HCT116 (cell line): ENCODE data around the gene RCAN2. TPM values are rescaled to one million over a fixed set of nuclear protein-coding genes. Genes with fewer than 3 reads are reported as not detected.

Experiments
- ATAC-seq: fragments of 200-7000 bp; cut with Tn5 transposase; 2 replicates; pipeline ENCODE4 v1.9.1; 2020; ENCODE audit warnings: mild to moderate bottlenecking, moderate library complexity
- BruUV-seq: library from RNA; stranded (reverse); fragments of 400-500 nt; replicated peaks from 2 replicates; lab custom pipeline; 2021; lab: Mats Ljungman, UMichigan
- CTCF ChIA-PET: fragments of 300-600 bp; sonication (Branson Sonifier 250); formaldehyde crosslinking; loops from one replicate; lab custom pipeline; 2021; ENCODE audit warnings: antibody characterized with exemption; lab: Charles Lee
- POLR2A ChIA-PET: fragments of 300-600, 350-600 bp; sonication (Branson Sonifier 250); formaldehyde crosslinking; loops from one replicate; lab custom pipeline; 2021; ENCODE audit warnings: antibody characterized with exemption; lab: Charles Lee
- RAD21 ChIA-PET, 2 experiments: fragments of 300-600 bp; sonication (Branson Sonifier 250); formaldehyde crosslinking; loops; one replicate each; lab custom pipeline; 2023; ENCODE audit warnings: low total read pairs in 2 of 2; ENCODE audit not compliant: uncharacterized antibody in 2 of 2, unreplicated experiment in 2 of 2, low non-redundant PET in 1 of 2; lab: Charles Lee
- DNase-seq: peaks from one replicate; pipeline ENCODE4 v3.0.0-alpha.2; 2010; ENCODE audit warnings: low read depth, low spot score
- H2AFZ ChIP-seq: fragments of 200-600 bp; shearing (Covaris generic), sonication (generic); 2 replicates; pipeline ENCODE4 v1.6.1; 2017; ENCODE audit warnings: low read depth, mixed run types, mixed read lengths, antibody characterized with exemption, low read length; ENCODE audit not compliant: poor library complexity, severe bottlenecking
- H3K27ac ChIP-seq: 2 replicates; pipeline ENCODE4 v1.5.1; 2012; ENCODE audit warnings: low read depth, low read length
- H3K27me3 ChIP-seq: fragments of 200-600 bp; sonication (generic); 2 replicates; pipeline ENCODE4 v1.6.1; 2016; ENCODE audit warnings: mixed run types, low read length, mixed read lengths; ENCODE audit not compliant: insufficient read depth
- H3K36me3 ChIP-seq, 2 experiments: fragments of 200-500 bp in 1 of 2; fragments of 200-600 bp in 1 of 2; sonication (Bioruptor generic) in 1 of 2; sonication (generic) in 1 of 2; 2 replicates each; pipeline versions ENCODE4 v1.5.1 to v1.6.1; 2014 to 2016; ENCODE audit warnings: low read length in 2 of 2, inconsistent platforms in 1 of 2, mixed read lengths in 1 of 2, mixed run types in 1 of 2; ENCODE audit not compliant: insufficient read depth in 2 of 2, control insufficient read depth in 1 of 2
- H3K4me1 ChIP-seq, 2 experiments: fragments of 200-600 bp in 1 of 2; sonication (generic) in 1 of 2; 2 replicates each; pipeline versions ENCODE4 v1.5.1 to v1.6.1; 2012 to 2017; ENCODE audit warnings: low read length in 2 of 2, inconsistent platforms in 1 of 2, mild to moderate bottlenecking in 1 of 2, mixed read lengths in 1 of 2, mixed run types in 1 of 2, moderate library complexity in 1 of 2; ENCODE audit not compliant: insufficient read depth in 2 of 2, control insufficient read depth in 1 of 2
- H3K4me2 ChIP-seq: fragments of 200-600 bp; sonication (generic); 2 replicates; pipeline ENCODE4 v1.6.1; 2017; ENCODE audit warnings: mixed run types, low read length, mixed read lengths
- H3K4me3 ChIP-seq, 2 experiments: fragments of 200-600 bp in 1 of 2; sonication (generic) in 1 of 2; replicated peaks in 1 of 2; 2 replicates each; pipeline ENCODE4 v1.5.1; 2011 to 2016; ENCODE audit warnings: low read length in 2 of 2, control low read depth in 1 of 2, low read depth in 1 of 2, mild to moderate bottlenecking in 1 of 2, mixed read lengths in 1 of 2, mixed run types in 1 of 2
- H3K79me2 ChIP-seq: fragments of 200-600 bp; sonication (generic); 2 replicates; pipeline ENCODE4 v1.6.1; 2017; ENCODE audit warnings: mild to moderate bottlenecking, mixed run types, low read length, moderate library complexity, mixed read lengths; ENCODE audit not compliant: insufficient read depth
- H3K9ac ChIP-seq: fragments of 200-600 bp; sonication (generic); 2 replicates; pipeline ENCODE4 v1.6.1; 2016; ENCODE audit warnings: low read length, mixed read lengths
- H3K9me2 ChIP-seq: fragments of 200-600 bp; sonication (generic), shearing (Covaris generic); 2 replicates; pipeline ENCODE4 v1.6.1; 2017; ENCODE audit warnings: mixed run types, mild to moderate bottlenecking, moderate library complexity; ENCODE audit not compliant: insufficient read depth
- H3K9me3 ChIP-seq, 2 experiments: fragments of 200-500 bp in 1 of 2; fragments of 200-600 bp in 1 of 2; sonication (Bioruptor generic) in 1 of 2; sonication (generic) in 1 of 2; 2 replicates each; pipeline ENCODE4 v1.6.1; 2014 to 2017; ENCODE audit warnings: low read length in 2 of 2, mixed read lengths in 2 of 2, inconsistent platforms in 1 of 2, low read depth in 1 of 2, mild to moderate bottlenecking in 1 of 2, mixed run types in 1 of 2, moderate library complexity in 1 of 2; ENCODE audit not compliant: control insufficient read depth in 1 of 2, insufficient read depth in 1 of 2
- H4K20me1 ChIP-seq: fragments of 200-600 bp; sonication (generic), shearing (Covaris generic); 2 replicates; pipeline ENCODE4 v1.6.1; 2017; ENCODE audit warnings: mixed run types, mild to moderate bottlenecking, moderate library complexity; ENCODE audit not compliant: insufficient read depth
- EZH2 ChIP-seq: fragments of 200-600 bp; sonication (generic); IDR thresholded peaks from 2 replicates; pipeline ENCODE4 v1.6.1; 2017; ENCODE audit warnings: antibody characterized with exemption, mixed run types
- FOSL1 ChIP-seq: IDR thresholded peaks from 2 replicates; pipeline ENCODE4 v1.6.1; 2012; ENCODE audit warnings: low read depth
- JUND ChIP-seq: IDR thresholded peaks from 2 replicates; pipeline ENCODE4 v1.6.1; 2012
- POLR2AphosphoS5 ChIP-seq: IDR thresholded peaks from 2 replicates; pipeline ENCODE4 v1.6.1; 2011; ENCODE audit warnings: mild to moderate bottlenecking, low read depth, low read length, moderate library complexity
- SIN3A ChIP-seq: IDR thresholded peaks from 2 replicates; pipeline ENCODE4 v1.6.1; 2012; ENCODE audit warnings: low read depth
- ZFX ChIP-seq: fragments of 450-650 bp; IDR thresholded peaks from 2 replicates; pipeline ENCODE4 v1.6.1; 2017
- ZNF274 ChIP-seq: fragments of 200-500 bp; sonication (Bioruptor generic); IDR thresholded peaks from 2 replicates; pipeline ENCODE4 v1.6.1; 2014; ENCODE audit warnings: mild to moderate bottlenecking, low read depth, low read length, inconsistent platforms
- intact Hi-C: fragments of 100-400 bp; cut with micrococcal nuclease; formaldehyde crosslinking; loops from 2 replicates; pipeline ENCODE4 v1.10.0; 2022
- total RNA-seq: library from RNA; stranded (reverse); gene quantifications from one replicate; pipeline ENCODE4 v1.2.1, GENCODE V29; 2021; ENCODE audit not compliant: unreplicated experiment
- TF ChIP-seq, protein P1 (sequence below): IDR thresholded peaks from 2 replicates; pipeline ENCODE4 v1.6.1; 2011; ENCODE audit warnings: mild to moderate bottlenecking, low read length, moderate library complexity; ENCODE audit not compliant: insufficient replicate concordance; ENCODE audit errors: extremely low read depth
- TF ChIP-seq, protein P2 (sequence below): IDR thresholded peaks from 2 replicates; pipeline ENCODE4 v1.6.1; 2012

RCAN2 gene
- total RNA-seq, 1 experiment from 2014 or later, result 0.57 TPM

DNA sequence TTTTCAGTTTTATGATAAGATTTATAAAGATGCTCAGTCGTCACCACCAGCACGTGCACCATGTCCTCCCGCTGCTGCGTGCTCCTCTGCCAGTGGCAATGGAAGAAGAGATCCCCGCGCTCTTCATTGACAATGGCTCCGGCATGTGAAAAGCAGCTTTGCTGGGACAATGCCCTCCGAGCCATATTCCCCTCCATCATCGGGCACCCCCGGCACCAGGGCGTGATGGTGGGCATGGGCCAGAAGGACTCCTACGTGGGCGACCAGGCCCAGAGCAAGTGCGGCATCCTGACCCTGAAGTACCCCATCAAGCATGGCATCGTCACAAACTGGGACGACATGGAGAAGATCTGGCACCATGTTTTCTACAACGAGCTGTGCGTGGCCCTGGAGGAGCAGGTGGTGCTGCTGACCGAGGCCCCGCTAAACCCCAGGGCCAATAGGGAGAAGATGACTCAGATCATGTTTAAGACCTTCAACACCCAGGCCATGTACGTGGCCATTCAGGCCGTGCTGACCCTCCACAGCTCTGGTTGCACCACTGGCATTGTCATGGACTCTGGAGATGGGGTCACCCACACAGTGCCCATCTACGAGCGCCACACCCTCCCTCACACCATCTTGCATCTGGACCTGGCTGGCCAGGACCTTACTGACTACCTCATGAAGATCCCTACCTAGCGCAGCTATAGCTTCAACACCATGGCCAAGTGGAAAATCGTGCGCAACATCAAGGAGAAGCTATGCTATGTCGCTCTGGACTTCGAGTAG is 286.2 kb downstream of the RCAN2 start (continued):
- TF ChIP-seq, protein P1, sequence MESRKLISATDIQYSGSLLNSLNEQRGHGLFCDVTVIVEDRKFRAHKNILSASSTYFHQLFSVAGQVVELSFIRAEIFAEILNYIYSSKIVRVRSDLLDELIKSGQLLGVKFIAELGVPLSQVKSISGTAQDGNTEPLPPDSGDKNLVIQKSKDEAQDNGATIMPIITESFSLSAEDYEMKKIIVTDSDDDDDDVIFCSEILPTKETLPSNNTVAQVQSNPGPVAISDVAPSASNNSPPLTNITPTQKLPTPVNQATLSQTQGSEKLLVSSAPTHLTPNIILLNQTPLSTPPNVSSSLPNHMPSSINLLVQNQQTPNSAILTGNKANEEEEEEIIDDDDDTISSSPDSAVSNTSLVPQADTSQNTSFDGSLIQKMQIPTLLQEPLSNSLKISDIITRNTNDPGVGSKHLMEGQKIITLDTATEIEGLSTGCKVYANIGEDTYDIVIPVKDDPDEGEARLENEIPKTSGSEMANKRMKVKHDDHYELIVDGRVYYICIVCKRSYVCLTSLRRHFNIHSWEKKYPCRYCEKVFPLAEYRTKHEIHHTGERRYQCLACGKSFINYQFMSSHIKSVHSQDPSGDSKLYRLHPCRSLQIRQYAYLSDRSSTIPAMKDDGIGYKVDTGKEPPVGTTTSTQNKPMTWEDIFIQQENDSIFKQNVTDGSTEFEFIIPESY, result no peak
- no peak for TF ChIP-seq FOSL1
- TF ChIP-seq, protein P2, sequence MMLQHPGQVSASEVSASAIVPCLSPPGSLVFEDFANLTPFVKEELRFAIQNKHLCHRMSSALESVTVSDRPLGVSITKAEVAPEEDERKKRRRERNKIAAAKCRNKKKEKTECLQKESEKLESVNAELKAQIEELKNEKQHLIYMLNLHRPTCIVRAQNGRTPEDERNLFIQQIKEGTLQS, result no peak
- no peak for TF ChIP-seq JUND
- TF ChIP-seq SIN3A, result no peak

DNA sequence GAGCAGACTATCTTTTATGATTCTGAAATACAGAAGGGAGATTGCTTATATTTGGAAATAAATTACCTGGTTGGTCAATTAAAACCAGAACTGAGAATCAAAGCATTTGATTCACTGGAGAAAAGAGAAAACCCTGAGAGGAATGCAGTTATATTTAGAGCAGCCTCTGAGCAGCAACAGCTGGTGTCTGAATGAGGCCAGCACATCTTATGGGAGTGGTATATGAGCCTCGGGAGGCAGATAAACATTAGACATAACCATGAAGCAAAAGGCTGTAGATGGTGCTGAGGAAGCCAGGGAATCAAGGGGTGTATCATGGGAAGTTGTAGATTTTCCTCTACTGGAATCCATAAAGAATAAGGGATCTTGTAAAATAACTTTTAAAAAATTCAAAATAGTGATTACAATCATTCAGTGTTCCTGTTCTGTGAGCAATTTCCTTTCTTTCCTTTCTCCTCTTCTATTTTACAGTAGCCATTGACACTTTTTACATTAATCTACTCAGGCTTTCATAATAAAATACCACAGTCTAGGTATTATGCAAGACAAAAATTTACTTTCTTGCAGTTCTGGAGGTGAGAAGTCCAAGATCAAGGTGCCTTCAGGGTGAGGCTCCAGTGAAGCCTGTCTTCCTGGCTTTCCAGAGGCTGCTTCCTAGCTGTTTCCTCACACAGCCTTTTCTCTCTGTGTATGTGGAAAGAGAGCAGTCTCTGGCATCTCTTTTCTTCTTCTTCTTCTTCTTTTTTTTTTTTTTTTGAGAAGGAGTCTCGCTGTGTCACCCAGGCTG is 287.7 kb downstream of the RCAN2 start:
- Histone ChIP-seq H3K27me3 (no peaks in the 10 kb centered on the region; the same call in 1 of the 2 replicates), H3K4me2 (no peak overlapping the region), H3K9me3 (no peaks in the 10 kb centered on the region), H3K4me3 (no peak overlapping the region), H4K20me1 (no peaks in the 10 kb centered on the region), H3K9me2 (no peaks in the 10 kb centered on the region), H3K9ac (no peak overlapping the region), H3K4me1 (no peaks in the 10 kb centered on the region), H3K27ac (no peak overlapping the region), H3K36me3 (no peaks in the 10 kb centered on the region), H3K79me2 (no peaks in the 10 kb centered on the region), H2AFZ (no peak overlapping the region)
- CTCF ChIA-PET, result no interaction called here
- POLR2A ChIA-PET, result no interaction called here
- no TSS peak for BruUV-seq
- intact Hi-C loops, result no loop called here
- no peak for DNase-seq
- RAD21 ChIA-PET, result no interaction called here
- no peak for TF ChIP-seq POLR2AphosphoS5
- TF ChIP-seq FOSL1, result no peak
- no peak for TF ChIP-seq ZFX
- TF ChIP-seq ZNF274, result no peak
- TF ChIP-seq EZH2, result no peak
- no peak for ATAC-seq
